Measurements from ENCODE around the gene GAA.

Gene GAA

DNA sequence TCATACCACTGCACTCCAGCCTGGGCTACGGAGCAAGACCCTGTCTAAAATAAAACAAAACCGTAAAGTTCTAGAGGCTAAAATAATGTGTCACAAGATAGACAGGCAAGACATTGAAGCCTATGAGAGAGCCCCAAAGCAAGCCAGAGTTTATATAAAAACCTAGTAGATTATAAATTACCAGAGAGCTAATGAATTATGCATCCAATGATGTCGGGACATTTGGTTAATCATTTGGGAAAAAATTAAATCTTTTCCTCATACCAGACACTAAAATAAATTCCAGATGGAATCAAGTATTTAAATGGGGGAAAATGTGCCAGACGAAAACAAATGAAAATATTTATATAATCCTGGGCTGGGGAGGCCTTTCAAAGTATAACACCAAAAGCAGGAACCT is 40.7 kb upstream of the GAA start:
- CTCF ChIA-PET = interaction anchor here (0.7 to 1.0 kb wide), 3 partner anchors 21 to 839 kb away, joined by 3 to 6 read pairs (median 4); partner anchors contain the start of gene GAA
- no peak for DNase-seq (ENCODE audit: extremely low spot score)
- POLR2A ChIA-PET = no interaction called here
- TF ChIP-seq, protein P1, sequence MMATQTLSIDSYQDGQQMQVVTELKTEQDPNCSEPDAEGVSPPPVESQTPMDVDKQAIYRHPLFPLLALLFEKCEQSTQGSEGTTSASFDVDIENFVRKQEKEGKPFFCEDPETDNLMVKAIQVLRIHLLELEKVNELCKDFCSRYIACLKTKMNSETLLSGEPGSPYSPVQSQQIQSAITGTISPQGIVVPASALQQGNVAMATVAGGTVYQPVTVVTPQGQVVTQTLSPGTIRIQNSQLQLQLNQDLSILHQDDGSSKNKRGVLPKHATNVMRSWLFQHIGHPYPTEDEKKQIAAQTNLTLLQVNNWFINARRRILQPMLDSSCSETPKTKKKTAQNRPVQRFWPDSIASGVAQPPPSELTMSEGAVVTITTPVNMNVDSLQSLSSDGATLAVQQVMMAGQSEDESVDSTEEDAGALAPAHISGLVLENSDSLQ (IDR thresholded peaks at IDR 0.05) = no peak
- TF ChIP-seq ARNT (IDR thresholded peaks at IDR 0.05) (no peak), SUZ12 (IDR thresholded peaks at IDR 0.05) (no peak), ELF4 (IDR thresholded peaks at IDR 0.05) (no peak), NFRKB (IDR thresholded peaks at IDR 0.05) (no peak), SP1 (IDR thresholded peaks at IDR 0.05) (no peak), CTBP1 (IDR thresholded peaks at IDR 0.05; ENCODE audit: borderline replicate concordance) (no peak), BHLHE40 (IDR thresholded peaks at IDR 0.05; ENCODE audit: borderline replicate concordance) (no peak), HDGF (IDR thresholded peaks at IDR 0.05; ENCODE audit: borderline replicate concordance) (no peak), FOXM1 (IDR thresholded peaks at IDR 0.05; ENCODE audit: borderline replicate concordance) (no peak), FOXA1 (IDR thresholded peaks at IDR 0.05) (no peak), ZNF384 (IDR thresholded peaks at IDR 0.05) (no peak), LEF1 (IDR thresholded peaks at IDR 0.05; ENCODE audit: borderline replicate concordance) (no peak), TARDBP (IDR thresholded peaks at IDR 0.05) (no peak), FOXK2 (IDR thresholded peaks at IDR 0.05) (no peak), L3MBTL2 (conservative IDR thresholded peaks at IDR 0.05) (no peak)

DNA sequence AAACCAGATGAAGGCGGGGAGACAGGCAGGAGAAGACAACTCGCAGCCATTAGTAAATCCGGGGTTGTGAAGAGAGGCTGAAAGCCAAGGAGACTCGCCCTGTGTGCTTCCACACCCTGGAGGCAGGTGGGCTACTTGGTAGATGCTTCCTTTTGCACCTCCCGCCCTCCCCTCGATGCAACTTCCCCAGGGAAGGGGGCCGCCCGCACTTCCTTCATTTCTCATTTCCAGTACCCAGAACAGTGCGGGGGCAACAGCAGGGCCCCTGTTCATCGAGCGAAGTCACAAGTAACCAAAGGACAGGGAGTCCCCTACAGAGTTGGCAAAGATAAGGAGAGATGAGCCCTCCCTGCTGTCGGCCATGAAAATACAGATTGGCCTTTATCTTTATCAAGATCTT is 40.0 kb upstream of the GAA start:
- TF ChIP-seq L3MBTL2 (conservative IDR thresholded peaks at IDR 0.05) = no peak
- no peak for TF ChIP-seq NFRKB (IDR thresholded peaks at IDR 0.05)
- no peak for TF ChIP-seq FOXK2 (IDR thresholded peaks at IDR 0.05)
- no peak for TF ChIP-seq LEF1 (IDR thresholded peaks at IDR 0.05; ENCODE audit: borderline replicate concordance)
- ChIA-PET POLR2A (no interaction called here), CTCF (no interaction called here)
- no peak for DNase-seq (ENCODE audit: extremely low spot score)

DNA sequence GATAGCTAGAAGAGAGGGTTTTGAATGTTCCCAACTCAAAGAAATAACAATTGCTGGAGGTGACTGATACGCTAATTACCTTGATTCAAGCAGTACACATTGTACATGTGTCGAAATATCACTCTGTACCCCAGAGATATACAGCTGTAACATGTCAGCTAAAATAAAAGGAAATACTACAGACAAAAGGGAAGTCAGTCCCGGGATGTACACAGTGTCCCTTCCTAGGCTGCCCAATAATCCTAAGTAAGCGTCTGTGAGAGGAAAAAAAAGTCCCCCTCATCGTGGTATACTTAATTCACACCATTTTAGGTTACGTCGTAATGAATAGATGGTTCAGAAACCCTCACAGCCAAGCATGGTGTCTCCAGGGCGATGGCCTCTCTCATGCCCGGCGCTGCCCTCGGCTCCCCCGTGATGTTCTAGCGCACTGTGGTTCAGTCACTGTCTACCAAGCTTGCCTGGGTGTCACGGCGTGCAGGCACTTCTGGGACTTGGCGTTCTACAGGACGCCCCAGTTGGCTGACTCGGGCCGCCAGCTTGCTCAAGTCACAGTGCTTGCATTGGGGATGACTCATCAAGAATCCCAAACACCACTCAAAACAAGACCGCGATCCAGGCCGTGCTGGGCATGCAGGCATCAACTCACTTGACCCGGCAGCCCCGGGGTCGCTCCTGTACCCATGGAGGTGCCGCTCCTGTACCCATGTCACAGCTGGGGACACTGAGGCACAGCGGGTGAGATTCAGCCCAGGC is 37.4 kb upstream of the GAA start:
- POLR2A ChIA-PET = no interaction called here
- no peak for DNase-seq (ENCODE audit: extremely low spot score)
- CTCF ChIA-PET = interaction anchor here (0.7 kb wide), 1 partner anchor 22 kb away, joined by 3 read pairs; no protein-coding TSS in a partner anchor

DNA sequence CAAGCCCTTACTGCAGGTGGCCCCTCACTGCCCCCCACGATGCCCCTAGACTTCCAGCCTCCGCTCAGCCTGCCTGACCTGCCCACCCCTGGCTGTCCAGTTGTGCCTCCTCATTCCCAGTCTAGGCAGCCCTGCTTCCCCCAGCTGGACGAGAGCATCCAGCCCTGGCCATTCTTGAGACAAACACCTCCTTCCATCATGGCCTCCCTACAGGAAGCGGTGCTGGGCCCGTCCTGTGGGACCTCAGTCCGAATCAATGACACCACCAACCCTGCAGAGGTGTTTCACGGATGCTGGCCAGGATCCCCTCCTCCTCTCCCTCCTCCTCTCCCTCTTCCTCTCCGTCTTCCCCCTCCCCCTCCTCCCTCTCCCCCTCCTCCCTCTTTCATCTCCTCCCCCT is 36.7 kb upstream of the GAA start:
- no peak for DNase-seq (ENCODE audit: extremely low spot score)
- ChIA-PET CTCF (no interaction called here), POLR2A (no interaction called here)
- TF ChIP-seq L3MBTL2 (conservative IDR thresholded peaks at IDR 0.05) = no peak
- TF ChIP-seq BHLHE40 (IDR thresholded peaks at IDR 0.05; ENCODE audit: borderline replicate concordance) = no peak
- no peak for TF ChIP-seq ARNT (IDR thresholded peaks at IDR 0.05)
- no peak for TF ChIP-seq NFRKB (IDR thresholded peaks at IDR 0.05)
- TF ChIP-seq ELF4 (IDR thresholded peaks at IDR 0.05) = no peak
- TF ChIP-seq SP1 (IDR thresholded peaks at IDR 0.05) = no peak
- TF ChIP-seq FOXM1 (IDR thresholded peaks at IDR 0.05; ENCODE audit: borderline replicate concordance) = no peak
- TF ChIP-seq TARDBP (IDR thresholded peaks at IDR 0.05) = no peak
- no peak for TF ChIP-seq FOXA1 (IDR thresholded peaks at IDR 0.05)
- no peak for TF ChIP-seq ZNF384 (IDR thresholded peaks at IDR 0.05)
- TF ChIP-seq SUZ12 (IDR thresholded peaks at IDR 0.05) = no peak
- TF ChIP-seq, protein P1 (IDR thresholded peaks at IDR 0.05) = no peak
- TF ChIP-seq FOXK2 (IDR thresholded peaks at IDR 0.05) = no peak
- TF ChIP-seq CTBP1 (IDR thresholded peaks at IDR 0.05; ENCODE audit: borderline replicate concordance) = no peak
- no peak for TF ChIP-seq HDGF (IDR thresholded peaks at IDR 0.05; ENCODE audit: borderline replicate concordance)
- no peak for TF ChIP-seq LEF1 (IDR thresholded peaks at IDR 0.05; ENCODE audit: borderline replicate concordance)

More for the DNA sequence above, 37.4 kb upstream of the GAA start:
- TF ChIP-seq TARDBP (IDR thresholded peaks at IDR 0.05) = no peak
- no peak for TF ChIP-seq ARNT (IDR thresholded peaks at IDR 0.05)
- no peak for TF ChIP-seq ZNF384 (IDR thresholded peaks at IDR 0.05)
- TF ChIP-seq FOXM1 (IDR thresholded peaks at IDR 0.05; ENCODE audit: borderline replicate concordance) = no peak
- TF ChIP-seq L3MBTL2 (conservative IDR thresholded peaks at IDR 0.05) = no peak
- TF ChIP-seq LEF1 (IDR thresholded peaks at IDR 0.05; ENCODE audit: borderline replicate concordance) = no peak
- TF ChIP-seq NFRKB (IDR thresholded peaks at IDR 0.05) = no peak
- no peak for TF ChIP-seq CTBP1 (IDR thresholded peaks at IDR 0.05; ENCODE audit: borderline replicate concordance)

DNA sequence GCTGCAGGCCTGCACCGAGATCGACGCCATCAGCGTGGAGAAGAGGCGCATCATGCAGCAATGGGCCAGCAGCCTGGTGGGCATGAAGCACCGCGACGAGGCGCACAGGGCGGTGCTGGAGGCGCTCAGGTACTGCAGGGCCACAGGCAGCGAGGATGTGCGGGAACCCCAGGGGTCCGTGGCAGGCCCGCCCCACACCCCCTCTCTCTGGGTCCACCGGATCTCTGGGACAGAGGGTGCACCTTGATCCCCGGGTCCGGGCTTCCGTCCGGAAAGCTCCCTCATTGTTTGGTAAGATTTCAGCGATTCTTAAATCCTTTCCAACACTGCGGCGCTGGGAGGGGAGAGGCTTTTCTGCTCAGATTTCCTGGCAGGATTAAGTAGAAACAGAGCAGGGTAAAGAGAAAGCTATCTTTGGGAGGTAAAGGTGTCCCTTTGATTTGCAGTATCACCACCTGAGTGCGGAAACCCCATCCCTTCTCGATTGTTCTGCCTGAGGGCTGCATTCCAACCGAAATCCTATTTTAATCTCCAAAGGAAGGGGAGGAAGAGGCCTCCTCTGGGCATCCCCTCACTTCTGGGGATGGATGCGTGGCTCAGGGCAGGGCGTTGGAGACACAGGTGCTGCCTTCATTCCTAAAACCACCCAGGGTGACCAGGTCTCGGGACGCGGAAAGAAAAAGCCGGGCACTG is 35.8 kb upstream of the GAA start:
- DNase-seq (ENCODE audit: extremely low spot score) = no peak
- POLR2A ChIA-PET = no interaction called here
- CTCF ChIA-PET = no interaction called here
- TF ChIP-seq ELF4 (IDR thresholded peaks at IDR 0.05) = no peak
- TF ChIP-seq FOXA1 (IDR thresholded peaks at IDR 0.05) = no peak
- TF ChIP-seq SUZ12 (IDR thresholded peaks at IDR 0.05) = no peak
- TF ChIP-seq ARNT (IDR thresholded peaks at IDR 0.05) = no peak
- TF ChIP-seq BHLHE40 (IDR thresholded peaks at IDR 0.05; ENCODE audit: borderline replicate concordance) = no peak
- no peak for TF ChIP-seq FOXK2 (IDR thresholded peaks at IDR 0.05)
- TF ChIP-seq, protein P1 (IDR thresholded peaks at IDR 0.05) = no peak
- TF ChIP-seq L3MBTL2 (conservative IDR thresholded peaks at IDR 0.05) = no peak
- TF ChIP-seq TARDBP (IDR thresholded peaks at IDR 0.05) = no peak
- TF ChIP-seq LEF1 (IDR thresholded peaks at IDR 0.05; ENCODE audit: borderline replicate concordance) = no peak
- no peak for TF ChIP-seq CTBP1 (IDR thresholded peaks at IDR 0.05; ENCODE audit: borderline replicate concordance)
- TF ChIP-seq NFRKB (IDR thresholded peaks at IDR 0.05) = no peak

Measured in HEK293T (cell line).